Mononuclear cell (primary cell): ENCODE data around the gene KCNJ10. TPM values are rescaled to one million over a fixed set of nuclear protein-coding genes. Genes with fewer than 3 reads are reported as not detected.
A peak's percentile ranks its signal among the peaks of the same experiment; 100 is the strongest.

ENCODE experiments used
- H3K27me3 ChIP-seq: 2 replicates; pipeline ENCODE4 v1.6.0; 2011; ENCODE audit warnings: low read length, control low read depth; ENCODE audit not compliant: insufficient read depth
- H3K4me1 ChIP-seq: 2 replicates; pipeline ENCODE4 v1.5.1; 2011; ENCODE audit warnings: mild to moderate bottlenecking, low read length, control low read depth; ENCODE audit not compliant: insufficient read depth
- H3K4me3 ChIP-seq: 2 replicates; pipeline ENCODE4 v1.5.1; 2011; ENCODE audit warnings: mild to moderate bottlenecking, low read length, moderate library complexity
- H3K9me3 ChIP-seq: 2 replicates; pipeline ENCODE4 v1.5.1; 2011; ENCODE audit warnings: low read depth, mild to moderate bottlenecking, control low read depth, low read length
- total RNA-seq: library from RNA; depleted of rRNA; stranded (reverse); fragments of >200 nt; gene quantifications from one replicate; pipeline ENCODE4 v1.2.3, GENCODE V29; 2012

Gene KCNJ10
- total RNA-seq, 1 donor, result not detected

- H3K9me3 ChIP-seq, result no peaks in the 10 kb centered on the region
- no peak overlapping the region for H3K4me3 ChIP-seq
- H3K4me1 ChIP-seq, result peaks cover 54% of the 10 kb centered on the region
- no peaks in the 10 kb centered on the region for H3K27me3 ChIP-seq
Measured at GRCh38 chr1:160104486-160104885, 34.5 kb upstream of the KCNJ10 start.

GRCh38 chr1:160103658-160104408 lies 33.9 kb upstream of the KCNJ10 start:
- H3K27me3 ChIP-seq, result no peaks in the 10 kb centered on the region
- H3K9me3 ChIP-seq, result no peaks in the 10 kb centered on the region
- peaks cover 60% of the 10 kb centered on the region for H3K4me1 ChIP-seq
- no peak overlapping the region for H3K4me3 ChIP-seq

GRCh38 chr1:160101717-160102522 lies 32.0 kb upstream of the KCNJ10 start:
- no peak overlapping the region for H3K4me3 ChIP-seq
- no peaks in the 10 kb centered on the region for H3K27me3 ChIP-seq
- peaks cover 73% of the 10 kb centered on the region for H3K4me1 ChIP-seq
- no peaks in the 10 kb centered on the region for H3K9me3 ChIP-seq

GRCh38 chr1:160101037-160101716 lies 31.2 kb upstream of the KCNJ10 start:
- H3K4me1 ChIP-seq, result peaks cover 80% of the 10 kb centered on the region

GRCh38 chr1:160099716-160100375 lies 29.9 kb upstream of the KCNJ10 start:
- no peaks in the 10 kb centered on the region for H3K9me3 ChIP-seq
- no peak overlapping the region for H3K4me3 ChIP-seq
- no peaks in the 10 kb centered on the region for H3K27me3 ChIP-seq
- peaks cover 79% of the 10 kb centered on the region for H3K4me1 ChIP-seq

More at GRCh38 chr1:160101037-160101716, 31.2 kb upstream of the KCNJ10 start:
- Histone ChIP-seq H3K4me3 (no peak overlapping the region), H3K9me3 (no peaks in the 10 kb centered on the region), H3K27me3 (no peaks in the 10 kb centered on the region)

- no peaks in the 10 kb centered on the region for H3K9me3 ChIP-seq
- H3K4me3 ChIP-seq, result peak overlapping the region; percentile 54
- H3K4me1 ChIP-seq, result peaks cover 70% of the 10 kb centered on the region
- H3K27me3 ChIP-seq, result no peaks in the 10 kb centered on the region
Measured at GRCh38 chr1:160098852-160099561, 29.0 kb upstream of the KCNJ10 start.

- Histone ChIP-seq H3K4me3 (peak within 1 kb of the TSS; percentile 67), H3K9me3 (no peaks in the 10 kb centered on the region), H3K4me1 (peaks cover 64% of the 10 kb centered on the region), H3K27me3 (no peaks in the 10 kb centered on the region)
Measured at GRCh38 chr1:160097911-160098851, 28.2 kb upstream of the KCNJ10 start, which contains the start of gene IGSF8. IGSF8 (minus strand) TSS chr1:160098619; CDS start chr1:160098472, 147 bp downstream.

- Histone ChIP-seq H3K27me3 (no peaks in the 10 kb centered on the region), H3K4me3 (peak overlapping the region; percentile 67), H3K9me3 (no peaks in the 10 kb centered on the region), H3K4me1 (peaks cover 59% of the 10 kb centered on the region)
Measured at GRCh38 chr1:160097151-160097910, 27.4 kb upstream of the KCNJ10 start.

GRCh38 chr1:160096274-160097116 lies 26.5 kb upstream of the KCNJ10 start:
- H3K4me1 ChIP-seq, result peaks cover 50% of the 10 kb centered on the region
- H3K27me3 ChIP-seq, result no peaks in the 10 kb centered on the region
- no peaks in the 10 kb centered on the region for H3K9me3 ChIP-seq
- no peak overlapping the region for H3K4me3 ChIP-seq

GRCh38 chr1:160095382-160096105 lies 25.6 kb upstream of the KCNJ10 start:
- Histone ChIP-seq H3K4me1 (peaks cover 41% of the 10 kb centered on the region), H3K27me3 (no peaks in the 10 kb centered on the region), H3K9me3 (no peaks in the 10 kb centered on the region), H3K4me3 (no peak overlapping the region)

GRCh38 chr1:160094806-160095205 lies 24.8 kb upstream of the KCNJ10 start:
- no peak overlapping the region for H3K4me3 ChIP-seq
- H3K27me3 ChIP-seq, result no peaks in the 10 kb centered on the region
- no peaks in the 10 kb centered on the region for H3K9me3 ChIP-seq
- H3K4me1 ChIP-seq, result peaks cover 38% of the 10 kb centered on the region

GRCh38 chr1:160094291-160094625 lies 24.3 kb upstream of the KCNJ10 start:
- Histone ChIP-seq H3K4me3 (no peak overlapping the region), H3K4me1 (peaks cover 33% of the 10 kb centered on the region), H3K27me3 (no peaks in the 10 kb centered on the region), H3K9me3 (no peaks in the 10 kb centered on the region)
